ENCODE results near the gene MACF1.
A peak's percentile ranks its signal among the peaks of the same experiment; 100 is the strongest.

The MACF1 gene

GRCh38 chr1:39363267-39363666 is 158.8 kb downstream of the MACF1 start:
- DNase-seq: no peak

- DNase-seq: no peak
Observed at GRCh38 chr1:39368045-39368444, 163.6 kb downstream of the MACF1 start.

GRCh38 chr1:39369565-39369964 is 165.1 kb downstream of the MACF1 start:
- DNase-seq: no peak

- no peak for DNase-seq
Observed at GRCh38 chr1:39370602-39371001, 166.1 kb downstream of the MACF1 start.

GRCh38 chr1:39372105-39372504 is 167.6 kb downstream of the MACF1 start:
- DNase-seq: no peak

GRCh38 chr1:39376656-39377055 is 172.2 kb downstream of the MACF1 start:
- DNase-seq: no peak

GRCh38 chr1:39378377-39378776 is 173.9 kb downstream of the MACF1 start:
- DNase-seq: peak in 1 of 5 experiments; percentile 7

- DNase-seq: no peak
Observed at GRCh38 chr1:39379187-39379586, 174.7 kb downstream of the MACF1 start.

GRCh38 chr1:39380036-39380435 is 175.5 kb downstream of the MACF1 start:
- no peak for DNase-seq

GRCh38 chr1:39381839-39382238 is 177.3 kb downstream of the MACF1 start:
- no peak for DNase-seq

- no peak for DNase-seq
Observed at GRCh38 chr1:39384305-39384704, 179.8 kb downstream of the MACF1 start.

- DNase-seq: no peak
Observed at GRCh38 chr1:39385067-39385988, 180.8 kb downstream of the MACF1 start.

- DNase-seq: no peak
Observed at GRCh38 chr1:39386997-39387396, 182.5 kb downstream of the MACF1 start.

GRCh38 chr1:39387452-39387851 is 183.0 kb downstream of the MACF1 start:
- DNase-seq: no peak

- DNase-seq: no peak
Observed at GRCh38 chr1:39391691-39392679, 187.5 kb downstream of the MACF1 start.

GRCh38 chr1:39392851-39393573 is 188.5 kb downstream of the MACF1 start:
- no peak for DNase-seq

GRCh38 chr1:39393645-39394044 is 189.2 kb downstream of the MACF1 start:
- no peak for DNase-seq

GRCh38 chr1:39394059-39394458 is 189.6 kb downstream of the MACF1 start:
- no peak for DNase-seq

- DNase-seq: peak in 2 of 5 experiments; percentile 45 to 55
Observed at GRCh38 chr1:39394598-39394997, 190.1 kb downstream of the MACF1 start.

- DNase-seq: no peak
Observed at GRCh38 chr1:39395357-39395831, 190.9 kb downstream of the MACF1 start.

- no peak for DNase-seq
Observed at GRCh38 chr1:39396671-39397070, 192.2 kb downstream of the MACF1 start.

- no peak for DNase-seq
Observed at GRCh38 chr1:39397487-39397886, 193.0 kb downstream of the MACF1 start.
